NCI-H345 treated with DMSO at 0.1 percent for 48 hours (cell line): Measurements from ENCODE around the gene CHL1.

Source experiments
- DNase-seq: peaks from one replicate; lab custom pipeline; 2025; ENCODE audit not compliant: unreplicated experiment; lab: John Stamatoyannopoulos, UW

The CHL1 gene, protein sequence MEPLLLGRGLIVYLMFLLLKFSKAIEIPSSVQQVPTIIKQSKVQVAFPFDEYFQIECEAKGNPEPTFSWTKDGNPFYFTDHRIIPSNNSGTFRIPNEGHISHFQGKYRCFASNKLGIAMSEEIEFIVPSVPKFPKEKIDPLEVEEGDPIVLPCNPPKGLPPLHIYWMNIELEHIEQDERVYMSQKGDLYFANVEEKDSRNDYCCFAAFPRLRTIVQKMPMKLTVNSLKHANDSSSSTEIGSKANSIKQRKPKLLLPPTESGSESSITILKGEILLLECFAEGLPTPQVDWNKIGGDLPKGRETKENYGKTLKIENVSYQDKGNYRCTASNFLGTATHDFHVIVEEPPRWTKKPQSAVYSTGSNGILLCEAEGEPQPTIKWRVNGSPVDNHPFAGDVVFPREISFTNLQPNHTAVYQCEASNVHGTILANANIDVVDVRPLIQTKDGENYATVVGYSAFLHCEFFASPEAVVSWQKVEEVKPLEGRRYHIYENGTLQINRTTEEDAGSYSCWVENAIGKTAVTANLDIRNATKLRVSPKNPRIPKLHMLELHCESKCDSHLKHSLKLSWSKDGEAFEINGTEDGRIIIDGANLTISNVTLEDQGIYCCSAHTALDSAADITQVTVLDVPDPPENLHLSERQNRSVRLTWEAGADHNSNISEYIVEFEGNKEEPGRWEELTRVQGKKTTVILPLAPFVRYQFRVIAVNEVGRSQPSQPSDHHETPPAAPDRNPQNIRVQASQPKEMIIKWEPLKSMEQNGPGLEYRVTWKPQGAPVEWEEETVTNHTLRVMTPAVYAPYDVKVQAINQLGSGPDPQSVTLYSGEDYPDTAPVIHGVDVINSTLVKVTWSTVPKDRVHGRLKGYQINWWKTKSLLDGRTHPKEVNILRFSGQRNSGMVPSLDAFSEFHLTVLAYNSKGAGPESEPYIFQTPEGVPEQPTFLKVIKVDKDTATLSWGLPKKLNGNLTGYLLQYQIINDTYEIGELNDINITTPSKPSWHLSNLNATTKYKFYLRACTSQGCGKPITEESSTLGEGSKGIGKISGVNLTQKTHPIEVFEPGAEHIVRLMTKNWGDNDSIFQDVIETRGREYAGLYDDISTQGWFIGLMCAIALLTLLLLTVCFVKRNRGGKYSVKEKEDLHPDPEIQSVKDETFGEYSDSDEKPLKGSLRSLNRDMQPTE (N-terminal part only)

DNA sequence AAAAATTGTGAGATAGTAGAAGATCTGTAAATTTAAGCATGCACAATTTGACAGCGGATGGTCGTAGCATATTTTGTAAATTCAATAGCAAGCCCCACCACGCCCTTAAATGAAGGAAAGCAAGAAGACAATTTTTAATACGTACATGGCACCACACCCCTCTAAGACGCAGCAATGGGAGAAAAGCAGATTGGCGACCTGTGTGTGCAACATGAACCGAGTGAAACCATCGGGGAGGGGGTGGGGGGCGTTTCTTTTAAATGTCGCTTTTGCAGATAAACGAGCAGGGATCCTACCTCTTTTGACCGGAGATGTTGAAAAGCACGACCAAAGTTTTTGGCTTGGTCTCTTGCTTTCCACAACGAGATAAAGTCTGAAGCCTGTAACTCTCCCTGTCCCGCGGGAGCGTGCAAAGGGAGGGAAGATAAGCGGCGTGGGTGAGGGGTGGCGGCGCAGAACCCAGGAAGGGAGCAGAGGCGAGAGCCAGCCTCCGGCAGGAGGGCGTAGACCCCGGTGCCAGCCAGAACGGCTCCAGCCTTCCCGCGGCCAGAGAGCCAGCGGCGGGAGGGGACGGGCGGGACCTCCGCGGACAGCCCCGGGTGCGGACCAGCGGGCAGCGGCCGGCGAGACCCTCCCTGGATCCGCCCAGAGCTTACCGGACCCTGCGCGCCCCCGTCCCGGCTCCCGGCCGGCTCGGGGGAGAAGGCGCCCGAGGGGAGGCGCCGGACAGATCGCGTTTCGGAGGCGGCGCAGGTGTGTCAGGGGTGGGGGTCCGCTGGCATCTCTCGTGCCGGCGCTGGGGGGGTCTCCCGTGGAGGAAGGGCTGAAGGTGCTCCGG lies at the start of gene CHL1:
Gene CHL1, plus strand, starts transcription at position 453 of the 838 bp plus-strand sequence. CDS start 123,014 bp downstream, outside the sequence.
- DNase-seq: peak; percentile 42

DNA sequence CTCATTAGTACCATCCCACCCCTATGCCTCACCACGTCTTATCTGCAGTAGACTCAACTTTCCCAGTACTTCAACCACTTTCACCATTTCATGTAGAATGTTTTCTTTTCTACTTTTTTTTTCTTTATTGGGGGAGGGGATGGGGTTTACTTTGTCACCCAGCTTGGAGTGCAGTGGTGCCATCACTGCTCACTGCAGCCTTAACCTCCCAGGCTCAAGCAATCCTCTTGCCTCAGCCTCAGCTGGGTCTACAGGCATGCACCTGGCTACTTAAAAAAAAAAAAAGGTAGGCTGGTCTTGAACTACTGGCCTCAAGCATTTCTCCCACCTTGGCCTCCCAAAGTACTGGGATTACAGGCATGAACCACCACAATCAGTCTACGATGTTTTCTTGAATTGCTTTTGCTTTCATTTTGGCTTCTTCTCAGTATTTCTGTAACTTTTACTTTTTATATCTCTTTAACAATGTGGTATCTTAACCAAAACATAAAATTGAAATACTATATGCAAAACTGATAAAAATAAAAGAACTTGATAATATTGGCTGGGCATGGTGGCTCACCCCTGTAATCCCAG lies 44.9 kb upstream of the CHL1 start:
- DNase-seq: no peak

DNA sequence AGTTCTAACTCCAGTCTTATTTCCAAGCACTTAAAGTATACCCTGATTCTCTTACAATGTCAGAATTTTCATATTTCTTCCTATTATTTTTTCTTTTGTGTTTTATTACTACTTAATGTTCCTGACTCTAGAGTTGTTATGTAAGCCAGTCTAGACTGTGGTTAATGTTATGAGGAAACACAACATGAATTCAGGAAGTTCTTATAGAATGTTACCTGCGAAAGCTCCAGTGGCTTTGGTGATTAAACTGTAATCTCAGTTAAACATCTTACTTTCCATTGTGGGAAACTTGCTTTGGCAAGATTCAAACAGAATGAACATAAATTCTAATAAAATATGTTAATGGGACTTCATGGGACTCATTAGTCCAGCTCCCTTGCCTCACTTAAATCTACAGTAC lies 36.6 kb upstream of the CHL1 start:
- no peak for DNase-seq

DNA sequence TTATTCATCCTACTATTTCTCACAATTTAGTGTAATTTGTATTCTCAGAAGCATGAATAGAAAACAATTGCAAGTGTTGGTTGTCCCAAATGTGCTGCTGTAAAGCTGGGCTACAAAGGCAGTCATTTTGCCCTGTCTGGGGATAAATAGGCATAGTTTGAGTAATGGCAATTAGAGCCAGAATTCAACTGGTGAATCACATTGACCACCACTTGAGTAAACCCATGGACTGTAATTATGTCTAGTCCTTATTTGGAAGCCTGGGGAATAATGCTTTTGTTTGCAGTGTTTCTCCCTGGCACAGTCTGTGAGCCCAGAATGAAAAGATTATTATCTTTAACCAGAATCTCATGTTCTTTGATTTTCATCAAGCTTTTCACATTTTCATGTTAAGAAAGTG lies 30.5 kb upstream of the CHL1 start:
- DNase-seq: no peak

DNA sequence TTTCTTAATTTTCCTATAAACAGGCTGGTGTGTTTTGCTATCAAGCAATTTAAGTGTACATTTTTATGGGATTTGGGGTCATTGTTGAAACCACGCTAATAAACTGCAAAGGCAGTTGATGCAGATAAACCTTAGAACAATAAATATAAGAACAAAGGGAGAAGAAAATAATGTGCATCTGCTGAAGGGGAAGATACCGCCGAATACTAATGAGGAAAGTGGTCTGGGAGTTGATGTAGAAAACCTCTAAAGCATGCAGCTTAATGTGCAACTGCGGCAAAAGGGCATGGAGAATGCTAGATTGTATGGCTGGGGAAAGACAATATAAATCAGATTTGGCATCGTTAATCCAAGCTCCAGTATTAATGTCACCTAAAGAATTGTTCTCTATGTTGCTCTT lies 29.8 kb upstream of the CHL1 start:
- no peak for DNase-seq

DNA sequence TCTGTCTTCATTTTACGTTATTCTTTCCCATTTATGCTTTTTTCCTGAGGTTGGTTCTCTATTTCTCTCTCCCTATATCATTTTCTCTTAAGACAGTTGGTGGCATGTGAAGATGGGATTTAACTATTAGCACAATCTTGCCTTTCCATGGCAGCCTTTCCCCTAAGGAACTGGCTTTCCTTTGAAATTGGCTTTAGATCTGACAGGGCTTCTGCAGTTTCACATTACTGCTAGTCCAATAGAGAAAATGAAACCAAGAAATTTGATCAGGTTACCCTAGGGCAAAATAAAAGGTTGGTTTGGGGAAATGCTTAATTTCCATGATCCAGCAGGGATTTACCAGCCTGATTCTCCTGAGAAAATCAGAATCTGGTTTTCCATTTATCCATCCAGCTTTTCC lies 22.7 kb upstream of the CHL1 start:
- no peak for DNase-seq

DNA sequence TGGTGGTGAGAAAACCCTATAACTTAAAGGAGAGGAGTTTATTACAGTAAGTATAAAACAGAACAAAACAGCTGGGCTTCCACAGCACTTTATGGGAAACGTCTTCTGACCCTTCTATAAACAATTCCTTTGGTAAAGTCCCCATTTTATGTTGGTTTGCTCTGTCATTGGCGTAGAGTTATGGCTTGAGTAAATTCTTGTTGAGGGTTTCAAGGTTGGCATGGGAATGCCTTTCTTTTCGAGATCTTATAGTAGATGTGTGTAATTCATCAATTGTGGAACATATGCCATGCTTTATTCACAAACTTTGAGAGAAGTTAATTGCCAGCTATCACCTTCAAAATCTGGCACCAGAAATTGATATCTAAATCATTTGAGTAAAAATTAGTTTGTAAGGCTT lies 11.6 kb upstream of the CHL1 start:
- no peak for DNase-seq

DNA sequence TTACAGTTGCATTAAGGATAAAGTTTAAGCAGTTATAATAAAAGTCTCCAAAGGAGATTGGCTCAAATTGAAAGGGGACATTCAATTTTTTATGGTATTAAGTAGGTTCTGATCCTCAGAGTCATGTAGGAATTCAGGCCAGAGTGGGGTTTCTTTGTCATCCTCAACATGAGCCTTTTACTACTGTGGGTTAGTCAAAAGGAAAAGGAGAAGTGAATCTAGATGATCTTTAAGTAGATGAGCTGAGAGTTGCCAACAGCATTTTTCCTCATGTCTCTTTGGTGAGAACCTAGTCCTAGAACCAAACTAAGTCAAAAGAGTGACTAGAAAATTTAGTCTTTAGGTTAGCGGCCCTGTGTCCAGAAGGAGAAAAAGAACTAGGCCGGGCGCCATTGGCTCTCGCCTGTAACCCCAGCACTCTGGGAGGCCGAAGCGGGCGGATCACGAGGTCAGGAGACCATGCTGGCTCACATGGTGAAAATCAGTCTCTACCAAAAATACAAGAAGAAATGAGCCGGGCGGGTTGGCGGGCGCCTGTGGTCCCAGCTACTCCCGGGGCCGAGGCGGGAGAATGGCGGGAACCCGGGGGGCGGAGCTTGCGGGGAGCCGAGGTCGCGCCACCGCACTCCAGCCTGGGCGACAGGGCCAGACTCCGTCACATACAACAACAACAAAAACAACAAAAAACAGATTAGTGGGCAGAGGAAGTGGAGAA lies 4.2 kb upstream of the CHL1 start:
- DNase-seq: no peak

DNA sequence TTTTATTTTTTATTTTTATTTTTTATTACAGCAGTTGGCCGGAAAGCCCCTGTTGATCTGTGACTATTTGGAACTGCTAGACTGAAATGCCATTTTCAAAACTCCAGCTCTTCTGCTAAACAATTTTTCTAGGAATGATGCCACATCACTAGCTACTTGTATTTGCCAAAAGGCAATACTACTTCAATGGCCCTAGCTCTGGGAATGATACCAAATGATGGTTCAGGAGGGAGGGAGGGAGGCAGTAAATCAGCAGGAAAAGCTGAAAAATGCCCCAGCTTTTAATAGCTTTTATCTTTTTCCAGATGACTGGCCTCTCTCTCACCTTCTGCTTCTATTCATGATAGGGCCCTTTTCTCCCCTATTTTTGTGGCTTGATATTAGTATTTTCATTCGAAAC lies 2.6 kb upstream of the CHL1 start:
- no peak for DNase-seq

DNA sequence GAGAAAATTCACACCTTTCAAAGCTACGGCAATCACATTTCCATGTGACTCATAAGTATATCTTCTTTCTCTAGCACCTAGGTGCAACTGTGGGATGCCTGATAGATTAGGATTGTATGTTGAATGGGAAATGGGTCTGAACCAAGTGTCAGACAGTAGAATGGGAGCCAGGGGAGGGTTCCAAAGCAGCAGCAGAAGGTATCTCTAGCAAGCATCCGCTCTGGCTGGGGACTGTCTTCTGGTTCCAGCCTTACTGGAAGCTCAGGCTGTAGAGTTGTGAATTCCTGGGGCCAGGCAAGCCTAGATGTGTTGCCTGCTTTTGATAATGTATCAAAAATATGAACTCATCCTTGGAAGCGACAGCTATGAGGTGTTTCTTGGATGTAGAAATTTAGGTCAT lies 2.1 kb upstream of the CHL1 start:
- DNase-seq: no peak

DNA sequence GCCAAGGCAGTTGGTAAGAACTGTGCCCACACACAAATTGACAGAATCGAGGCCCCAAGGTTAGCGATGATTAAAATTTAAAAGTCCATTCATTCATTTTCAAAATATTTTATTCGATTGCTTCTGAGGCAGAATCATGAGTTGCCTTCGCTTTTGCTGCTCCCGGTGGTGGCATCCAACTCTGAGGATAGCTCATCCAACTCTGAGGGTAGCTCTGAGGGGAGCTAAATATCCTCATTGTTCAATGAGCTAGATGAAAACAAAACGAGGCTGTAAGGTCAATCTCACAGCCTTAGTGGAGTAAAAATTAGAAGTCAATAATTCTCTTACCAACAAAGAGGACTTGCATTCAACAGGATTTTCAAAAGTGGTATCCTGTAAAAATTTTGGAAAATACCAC lies 897 bp upstream of the CHL1 start:
- no peak for DNase-seq

DNA sequence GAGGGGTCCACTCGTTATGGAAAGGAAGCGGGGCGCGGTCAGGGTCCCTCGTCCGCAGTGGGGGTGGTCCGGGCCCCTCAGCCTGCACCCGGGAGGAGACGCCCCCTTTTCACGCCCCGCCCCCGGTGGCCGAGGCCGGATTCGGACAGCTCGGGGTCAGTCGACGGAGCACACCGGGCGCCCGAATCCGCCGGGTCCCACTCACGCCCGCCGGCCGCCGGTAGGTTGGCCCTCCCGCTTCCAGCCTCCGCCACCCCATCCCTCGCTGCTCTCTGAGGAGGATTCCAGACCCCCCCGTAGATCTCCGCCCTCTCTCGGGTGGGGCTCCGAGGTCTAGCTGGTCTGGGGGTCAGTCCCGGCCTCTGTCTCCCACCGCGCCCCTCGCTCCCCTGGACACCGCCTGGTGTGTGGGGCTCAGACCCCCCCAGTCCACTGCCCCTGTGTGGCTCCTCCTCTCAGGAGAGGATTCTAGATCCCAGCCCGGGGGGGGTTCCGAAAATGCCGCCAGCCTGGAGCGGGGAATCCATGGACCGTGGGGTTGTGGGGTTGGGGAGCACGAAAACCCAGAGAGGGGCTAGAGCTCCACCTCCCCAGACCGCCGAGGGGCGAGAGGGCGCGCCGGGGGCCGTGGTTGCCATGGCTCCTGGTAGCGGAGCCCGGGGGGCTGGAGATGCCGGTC lies 725 bp downstream of the CHL1 start:
- DNase-seq: no peak

DNA sequence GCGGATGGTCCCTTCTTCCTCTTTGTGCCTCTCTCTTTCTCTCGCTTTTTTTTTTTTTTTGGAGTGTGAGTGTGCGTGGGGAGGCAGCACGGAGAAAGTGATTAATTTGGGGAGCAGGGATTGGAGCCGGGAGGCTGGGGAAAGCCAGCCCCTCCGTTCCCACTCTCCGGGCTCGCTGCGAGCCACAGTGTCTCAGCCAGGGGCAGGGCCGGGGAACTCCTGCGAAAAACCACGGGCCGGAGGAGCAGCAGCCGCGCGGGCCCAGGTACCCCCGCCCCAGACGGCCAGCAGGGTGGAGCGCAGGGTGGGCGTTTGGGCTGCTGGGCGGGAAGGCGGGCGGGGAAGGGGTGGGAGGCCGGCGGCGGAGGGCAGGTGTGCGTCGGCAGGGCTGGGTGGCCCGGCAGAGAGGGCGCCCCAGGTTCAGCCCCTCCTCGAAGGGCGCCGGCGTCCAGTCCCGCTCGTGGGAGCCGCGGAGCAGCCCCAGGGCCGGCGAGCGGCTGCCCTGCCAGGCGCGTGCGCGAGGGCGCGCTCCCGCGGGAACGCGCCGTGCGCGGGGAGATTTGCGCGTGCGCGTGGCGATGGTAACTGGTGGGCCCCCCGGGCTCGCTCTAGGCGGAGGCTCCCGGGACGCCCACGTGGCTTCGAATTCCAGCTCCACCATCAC lies 1.4 kb downstream of the CHL1 start:
- DNase-seq: peak; percentile 14

DNA sequence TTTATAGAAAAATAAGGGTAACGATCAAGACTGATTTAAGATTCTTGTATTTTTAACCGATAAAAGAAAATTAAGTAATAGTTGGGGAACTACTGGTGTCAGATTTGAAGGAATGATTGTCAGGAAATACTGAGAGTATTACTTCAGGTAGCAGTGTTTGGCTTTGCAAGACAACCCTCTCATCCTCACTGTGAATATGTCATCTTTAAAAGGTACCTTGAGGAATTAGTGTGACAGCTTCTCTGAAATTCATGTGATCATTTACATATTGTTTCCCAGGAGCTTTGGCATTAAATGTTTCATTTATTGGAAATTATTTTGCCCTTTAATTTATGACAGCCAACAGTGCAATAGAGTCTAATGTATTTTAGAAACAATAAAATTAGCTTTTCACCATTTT lies 3.3 kb downstream of the CHL1 start:
- no peak for DNase-seq

DNA sequence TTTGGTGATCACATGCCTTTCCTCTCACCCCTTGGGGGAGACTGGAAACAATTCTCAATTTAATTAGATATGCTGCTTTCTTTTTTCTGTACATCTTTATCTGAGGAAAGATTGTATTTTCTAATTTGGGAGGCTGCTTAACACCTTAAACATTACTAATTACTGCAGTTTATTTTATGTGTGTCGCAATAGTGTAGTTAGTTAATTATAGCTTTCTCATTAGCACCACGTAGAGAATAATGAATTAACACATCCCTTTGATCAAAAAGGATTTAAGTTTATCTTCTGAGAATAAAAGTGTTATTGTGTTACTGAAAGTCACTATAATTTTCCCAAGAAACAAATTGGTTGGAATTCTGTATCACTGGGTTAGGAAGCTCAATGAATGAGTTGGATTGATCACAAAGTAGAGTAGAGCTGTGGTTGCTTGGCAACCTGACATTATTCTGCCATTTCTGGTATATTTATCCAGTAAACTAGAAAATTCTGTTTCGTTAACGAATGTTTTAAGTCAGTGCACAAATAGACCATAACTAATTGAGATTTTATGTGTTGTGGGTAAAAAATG lies 4.3 kb downstream of the CHL1 start:
- DNase-seq: no peak

DNA sequence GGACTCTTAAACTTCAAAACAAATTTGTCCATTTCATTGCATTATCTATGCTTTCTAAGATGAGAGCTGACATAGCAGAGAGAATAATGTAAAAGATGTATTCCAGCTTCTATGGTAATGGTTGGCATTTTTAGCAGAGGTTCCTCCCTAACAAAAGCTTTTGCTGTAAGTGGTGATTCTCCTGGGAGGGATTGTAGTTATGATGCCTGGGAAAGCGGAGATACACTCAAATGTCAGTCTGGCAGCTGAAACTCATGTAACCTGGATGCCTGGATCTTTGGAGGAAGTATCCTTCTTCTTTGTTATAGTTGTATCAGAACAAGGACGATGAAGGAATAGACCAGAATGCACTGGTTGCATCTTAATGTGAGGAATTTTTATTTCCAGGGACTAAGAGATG lies 7.5 kb downstream of the CHL1 start:
- no peak for DNase-seq

DNA sequence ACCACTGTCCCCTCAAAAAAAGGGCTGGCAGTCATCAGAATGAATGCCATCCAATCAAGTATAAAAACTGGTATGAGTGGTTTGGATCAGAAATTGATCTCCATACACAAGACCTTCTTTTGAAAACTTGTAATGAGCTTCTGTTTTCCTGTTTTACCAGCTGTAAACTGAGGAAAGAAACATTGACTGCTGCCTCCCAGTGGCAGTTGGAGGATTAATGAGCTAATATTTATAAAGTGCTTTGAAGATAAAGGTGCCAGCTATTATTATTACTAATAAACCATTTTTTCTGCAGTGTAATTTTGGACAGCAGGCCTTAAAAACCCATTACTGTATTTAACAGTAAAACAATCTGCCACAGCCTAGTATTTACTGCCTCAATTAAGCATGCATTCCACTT lies 11.4 kb downstream of the CHL1 start:
- no peak for DNase-seq

DNA sequence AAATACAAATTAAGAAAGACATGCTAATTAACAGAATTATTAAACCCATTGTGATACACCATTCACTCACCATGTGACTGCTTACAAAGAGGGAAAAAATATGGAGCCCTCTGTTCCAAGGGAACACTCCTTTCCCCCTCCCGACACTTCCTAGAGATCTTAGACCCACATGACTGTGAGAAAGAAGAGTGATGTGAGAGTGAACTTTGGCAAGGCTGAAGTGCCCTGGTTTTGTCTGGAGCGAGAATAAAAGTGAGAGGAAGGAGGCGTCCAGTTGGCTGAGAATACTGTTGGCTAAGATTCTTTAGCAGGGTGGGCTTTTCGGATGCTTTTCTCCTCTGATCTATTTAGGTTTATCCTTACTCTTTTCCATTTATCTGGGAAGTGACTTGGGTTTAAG lies 14.1 kb downstream of the CHL1 start:
- no peak for DNase-seq
